PC-3 (cell line): ENCODE data around the gene NTN3. TPM values are rescaled to one million over a fixed set of nuclear protein-coding genes. Genes with fewer than 3 reads are reported as not detected.

Source experiments
- ATAC-seq: fragments of 200-7000 bp; cut with Tn5 transposase; 2 replicates; pipeline ENCODE4 v1.9.1; 2020; ENCODE audit warnings: mild to moderate bottlenecking, moderate library complexity
- BruUV-seq: library from RNA; stranded (reverse); fragments of 400-500 nt; replicated peaks from 2 replicates; lab custom pipeline; 2021; lab: Mats Ljungman, UMichigan
- CTCF ChIA-PET: fragments of 300-600 bp; sonication (Branson Sonifier 250); formaldehyde crosslinking; loops from one replicate; lab custom pipeline; 2022; ENCODE audit warnings: antibody characterized with exemption; lab: Charles Lee
- POLR2A ChIA-PET: fragments of 300-600 bp; sonication (Branson Sonifier 250); formaldehyde crosslinking; loops from one replicate; lab custom pipeline; 2022; ENCODE audit warnings: antibody characterized with exemption; ENCODE audit not compliant: unreplicated experiment; lab: Charles Lee
- DNase-seq: peaks from one replicate; pipeline ENCODE4 v3.0.0-alpha.2; 2015
- H2AFZ ChIP-seq: fragments of 300-600 bp; sonication (generic); 2 replicates; pipeline ENCODE4 v1.6.0; 2016; ENCODE audit warnings: antibody characterized with exemption, low read length
- H3F3A ChIP-seq: fragments of 300-600 bp; sonication (generic); one replicate; pipeline ENCODE4 v1.6.0; 2017; ENCODE audit warnings: antibody characterized with exemption, low read length, control low read depth, mild to moderate bottlenecking; ENCODE audit not compliant: unreplicated experiment
- H3K27ac ChIP-seq: fragments of 300-600 bp; sonication (generic); 2 replicates; pipeline ENCODE4 v1.5.1; 2016; ENCODE audit warnings: mild to moderate bottlenecking, low read length
- H3K27me3 ChIP-seq: fragments of 300-600 bp; sonication (generic); 2 replicates; pipeline ENCODE4 v1.6.1; 2016; ENCODE audit warnings: low read length, mixed read lengths
- H3K36me3 ChIP-seq: fragments of 300-600 bp; sonication (generic); 2 replicates; pipeline ENCODE4 v1.6.1; 2016; ENCODE audit warnings: low read depth, mixed run types, low read length, mixed read lengths
- H3K4me1 ChIP-seq: fragments of 300-600 bp; sonication (generic); 2 replicates; pipeline ENCODE4 v1.5.1; 2016; ENCODE audit warnings: low read length; ENCODE audit not compliant: insufficient read depth
- H3K4me2 ChIP-seq: fragments of 300-600 bp; sonication (generic); 2 replicates; pipeline ENCODE4 v1.6.0; 2016; ENCODE audit warnings: low read length
- H3K4me3 ChIP-seq: fragments of 300-600 bp; sonication (generic); 2 replicates; pipeline ENCODE4 v1.5.1; 2016; ENCODE audit warnings: mild to moderate bottlenecking, low read length, mixed read lengths
- H3K79me2 ChIP-seq: fragments of 300-600 bp; sonication (generic); 2 replicates; pipeline ENCODE4 v1.6.1; 2017; ENCODE audit warnings: low read length, mixed read lengths
- H3K9ac ChIP-seq: fragments of 300-600 bp; sonication (generic); 2 replicates; pipeline ENCODE4 v1.6.0; 2016; ENCODE audit warnings: mild to moderate bottlenecking, low read length
- H3K9me2 ChIP-seq: fragments of 300-600 bp; sonication (generic); replicated peaks from 2 replicates; pipeline ENCODE4 v1.6.1; 2016; ENCODE audit warnings: mixed run types, low read length, mixed read lengths
- H3K9me3 ChIP-seq: fragments of 300-600 bp; sonication (generic); 2 replicates; pipeline ENCODE4 v1.6.1; 2016; ENCODE audit warnings: low read length, mixed read lengths
- H4K20me1 ChIP-seq: fragments of 300-600 bp; sonication (generic); 2 replicates; pipeline ENCODE4 v1.6.1; 2016; ENCODE audit warnings: low read length, mixed read lengths
- EZH2 ChIP-seq: fragments of 300-600 bp; sonication (generic); IDR thresholded peaks from one replicate; pipeline ENCODE4 v1.6.1; 2017; ENCODE audit warnings: antibody characterized with exemption, mild to moderate bottlenecking, low read length; ENCODE audit not compliant: unreplicated experiment
- EZH2phosphoT487 ChIP-seq: fragments of 300-600 bp; sonication (generic); IDR thresholded peaks from 2 replicates; pipeline ENCODE4 v1.6.1; 2018; ENCODE audit warnings: mild to moderate bottlenecking, antibody characterized with exemption, low read length, borderline replicate concordance
- intact Hi-C: fragments of 100-400 bp; cut with micrococcal nuclease; formaldehyde crosslinking; loops from 2 replicates; pipeline ENCODE4 v1.9.0; 2023
- total RNA-seq: library from RNA; depleted of rRNA; stranded (reverse); fragments of >200 nt; gene quantifications from 2 replicates; pipeline ENCODE4 v1.2.3, GENCODE V29; 2014
- TF ChIP-seq, protein P1 (sequence below): fragments of 300-600 bp; sonication (generic); conservative IDR thresholded peaks from 2 replicates; pipeline ENCODE4 v1.5.1; 2017; ENCODE audit warnings: antibody characterized with exemption, low read depth, mild to moderate bottlenecking, low read length

Gene NTN3
- total RNA-seq, 1 experiment from 2014 or later = not detected

DNA sequence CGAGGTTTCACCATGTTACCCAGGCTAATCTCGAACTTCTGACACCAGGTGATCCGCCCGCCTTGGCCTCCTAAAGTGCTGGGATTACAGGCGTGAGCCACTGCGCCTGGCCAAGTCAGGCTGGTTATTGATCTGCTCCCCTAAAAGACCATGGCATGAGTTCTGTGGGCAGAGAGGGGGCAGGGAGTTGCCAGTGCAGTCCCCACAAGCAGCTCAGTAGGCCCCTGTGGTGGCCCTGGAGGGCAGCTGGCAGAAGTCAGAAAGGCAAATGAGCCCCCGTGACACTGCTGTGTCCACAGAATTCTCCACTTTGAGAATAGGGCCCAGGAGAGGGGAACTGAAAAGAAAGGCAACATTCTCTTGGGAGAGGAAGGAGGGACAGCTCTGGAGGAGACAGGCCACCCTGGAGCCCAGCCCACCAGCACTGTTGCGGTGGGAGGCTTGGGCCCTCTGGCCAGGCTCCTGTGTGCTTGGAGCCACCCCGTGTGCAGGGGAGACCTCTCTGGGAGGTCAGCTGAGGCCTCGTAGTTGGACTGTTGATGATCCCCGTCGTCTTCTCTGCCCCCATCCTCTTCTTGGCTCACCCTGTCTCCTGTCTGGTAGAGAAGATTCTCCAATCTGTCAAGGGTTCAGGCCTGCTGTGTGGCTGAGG is 47.0 kb downstream of the NTN3 start:
- peaks cover 34% of the 10 kb centered on the region for H3K4me1 ChIP-seq

DNA sequence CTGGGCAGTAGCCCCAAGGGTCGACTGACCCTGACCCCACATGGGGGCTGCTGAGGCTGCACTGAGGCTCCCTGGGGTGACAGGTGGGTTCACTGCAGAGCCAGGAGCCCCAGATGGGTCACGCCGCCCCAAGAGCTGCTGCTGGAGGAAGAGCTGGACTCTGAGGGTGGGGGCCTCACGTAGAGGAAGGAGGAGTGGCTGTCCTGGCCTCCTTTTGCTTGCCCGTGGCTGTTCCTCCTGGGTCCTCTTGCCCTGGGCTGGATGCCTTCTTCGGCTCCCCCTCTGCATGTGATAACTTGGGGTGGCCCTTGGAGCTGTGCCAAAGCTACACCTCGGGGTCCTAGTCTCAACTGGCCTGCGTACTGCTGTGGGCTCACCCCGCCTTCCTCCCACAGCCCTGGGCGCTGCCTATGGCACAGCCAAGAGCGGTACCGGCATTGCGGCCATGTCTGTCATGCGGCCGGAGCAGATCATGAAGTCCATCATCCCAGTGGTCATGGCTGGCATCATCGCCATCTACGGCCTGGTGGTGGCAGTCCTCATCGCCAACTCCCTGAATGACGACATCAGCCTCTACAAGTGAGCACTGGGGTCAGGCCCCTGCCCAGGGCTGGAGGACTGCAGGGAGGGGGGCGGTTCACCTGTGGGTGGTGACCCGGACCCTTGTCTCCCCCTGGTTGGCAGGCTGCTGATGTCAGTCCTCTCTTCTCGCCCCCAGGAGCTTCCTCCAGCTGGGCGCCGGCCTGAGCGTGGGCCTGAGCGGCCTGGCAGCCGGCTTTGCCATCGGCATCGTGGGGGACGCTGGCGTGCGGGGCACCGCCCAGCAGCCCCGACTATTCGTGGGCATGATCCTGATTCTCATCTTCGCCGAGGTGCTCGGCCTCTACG is 48.0 kb downstream of the NTN3 start:
- H3K9me3 ChIP-seq = no peaks in the 10 kb centered on the region
- ChIA-PET CTCF (no interaction called here), POLR2A (interaction anchor here (0.6 kb wide), 1 partner anchor 14 kb away, joined by 4 read pairs; no protein-coding TSS in a partner anchor)
- ATAC-seq (no peak), DNase-seq (no peak)
- H4K20me1 ChIP-seq = peaks cover 40% of the 10 kb centered on the region
- no peaks in the 10 kb centered on the region for H3K27me3 ChIP-seq
- TF ChIP-seq EZH2phosphoT487 (no peak), EZH2 (no peak)
- TF ChIP-seq, protein P1, sequence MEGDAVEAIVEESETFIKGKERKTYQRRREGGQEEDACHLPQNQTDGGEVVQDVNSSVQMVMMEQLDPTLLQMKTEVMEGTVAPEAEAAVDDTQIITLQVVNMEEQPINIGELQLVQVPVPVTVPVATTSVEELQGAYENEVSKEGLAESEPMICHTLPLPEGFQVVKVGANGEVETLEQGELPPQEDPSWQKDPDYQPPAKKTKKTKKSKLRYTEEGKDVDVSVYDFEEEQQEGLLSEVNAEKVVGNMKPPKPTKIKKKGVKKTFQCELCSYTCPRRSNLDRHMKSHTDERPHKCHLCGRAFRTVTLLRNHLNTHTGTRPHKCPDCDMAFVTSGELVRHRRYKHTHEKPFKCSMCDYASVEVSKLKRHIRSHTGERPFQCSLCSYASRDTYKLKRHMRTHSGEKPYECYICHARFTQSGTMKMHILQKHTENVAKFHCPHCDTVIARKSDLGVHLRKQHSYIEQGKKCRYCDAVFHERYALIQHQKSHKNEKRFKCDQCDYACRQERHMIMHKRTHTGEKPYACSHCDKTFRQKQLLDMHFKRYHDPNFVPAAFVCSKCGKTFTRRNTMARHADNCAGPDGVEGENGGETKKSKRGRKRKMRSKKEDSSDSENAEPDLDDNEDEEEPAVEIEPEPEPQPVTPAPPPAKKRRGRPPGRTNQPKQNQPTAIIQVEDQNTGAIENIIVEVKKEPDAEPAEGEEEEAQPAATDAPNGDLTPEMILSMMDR = no peak
- H3K9ac ChIP-seq = no peak overlapping the region
- no peaks in the 10 kb centered on the region for H3K9me2 ChIP-seq
- intact Hi-C loops = no loop called here
- H3K36me3 ChIP-seq = peaks cover 4% of the 10 kb centered on the region; the same call in 1 of the 2 replicates
- H3F3A ChIP-seq = no peaks in the 10 kb centered on the region
- peaks cover 32% of the 10 kb centered on the region for H3K4me1 ChIP-seq
- H3K4me2 ChIP-seq = peak overlapping the region; percentile 13; the same call in 1 of the 2 replicates
- no peak overlapping the region for H2AFZ ChIP-seq
- H3K27ac ChIP-seq = no peak overlapping the region
- H3K79me2 ChIP-seq = peaks cover 74% of the 10 kb centered on the region
- no TSS peak for BruUV-seq
- H3K4me3 ChIP-seq = no peak overlapping the region

More for the DNA sequence above, 47.0 kb downstream of the NTN3 start:
- Histone ChIP-seq H3K27me3 (no peaks in the 10 kb centered on the region), H3K27ac (no peak overlapping the region), H4K20me1 (peaks cover 40% of the 10 kb centered on the region), H3K79me2 (peaks cover 74% of the 10 kb centered on the region), H3K4me3 (no peak overlapping the region), H3K9me2 (no peaks in the 10 kb centered on the region), H3F3A (no peaks in the 10 kb centered on the region), H3K9me3 (no peaks in the 10 kb centered on the region), H3K36me3 (no peaks in the 10 kb centered on the region), H3K4me2 (no peak overlapping the region), H2AFZ (no peak overlapping the region), H3K9ac (no peak overlapping the region)
- POLR2A ChIA-PET = no interaction called here
- CTCF ChIA-PET = no interaction called here
- ATAC-seq = no peak
- BruUV-seq = no TSS peak
- intact Hi-C loops = no loop called here
- DNase-seq = no peak
- TF ChIP-seq EZH2phosphoT487 (no peak), EZH2 (no peak)
- TF ChIP-seq, protein P1 = no peak
